SJCRH30 (cell line): Measurements from ENCODE around the gene SPC25. TPM values are rescaled to one million over a fixed set of nuclear protein-coding genes. Genes with fewer than 3 reads are reported as not detected.
A peak's percentile ranks its signal among the peaks of the same experiment; 100 is the strongest.

ENCODE experiments used
- DNase-seq, 2 experiments: peaks; one replicate each; pipeline ENCODE4 v3.0.0-alpha.2; 2015 to 2020
- H3K27ac ChIP-seq: fragments of 250-450 bp; sonication (Bioruptor Pico); 2 replicates; pipeline ENCODE4 v1.5.1; 2020; ENCODE audit warnings: mild to moderate bottlenecking, moderate library complexity
- H3K27me3 ChIP-seq: fragments of 250-450 bp; sonication (Bioruptor Pico); 2 replicates; pipeline ENCODE4 v1.5.1; 2020; ENCODE audit warnings: mild to moderate bottlenecking, moderate library complexity
- H3K36me3 ChIP-seq: fragments of 250-450 bp; sonication (Bioruptor Pico); 2 replicates; pipeline ENCODE4 v1.5.1; 2020; ENCODE audit warnings: mild to moderate bottlenecking, moderate library complexity
- H3K4me1 ChIP-seq: fragments of 250-450 bp; sonication (Bioruptor Pico); 2 replicates; pipeline ENCODE4 v1.5.1; 2020; ENCODE audit warnings: mild to moderate bottlenecking, moderate library complexity
- H3K4me3 ChIP-seq: fragments of 250-450 bp; sonication (Bioruptor Pico); 2 replicates; pipeline ENCODE4 v1.5.1; 2020; ENCODE audit warnings: mild to moderate bottlenecking, moderate library complexity
- H3K9me3 ChIP-seq: fragments of 250-450 bp; sonication (Bioruptor Pico); replicated peaks from 2 replicates; pipeline ENCODE4 v1.5.1; 2020; ENCODE audit warnings: mild to moderate bottlenecking, moderate library complexity
- total RNA-seq: library from RNA; depleted of rRNA; stranded (reverse); fragments of >200 nt; shearing (Covaris generic); gene quantifications from 2 replicates; pipeline ENCODE4 v1.2.3, GENCODE V29; 2014

The SPC25 gene
- total RNA-seq, 1 experiment from 2014 or later: 55.2 TPM

GRCh38 chr2:168913495-168913894, 23.3 kb upstream of the SPC25 start:
- H3K36me3 ChIP-seq: no peaks in the 10 kb centered on the region
- no peak for DNase-seq
- H3K4me1 ChIP-seq: no peaks in the 10 kb centered on the region

GRCh38 chr2:168912901-168913369, 22.7 kb upstream of the SPC25 start:
- Histone ChIP-seq H3K9me3 (no peaks in the 10 kb centered on the region), H3K4me1 (no peaks in the 10 kb centered on the region), H3K4me3 (peak overlapping the region; percentile 60), H3K27me3 (no peaks in the 10 kb centered on the region), H3K36me3 (no peaks in the 10 kb centered on the region), H3K27ac (peak overlapping the region; percentile 59)
- peak; percentile 93 to 94 for DNase-seq

More at GRCh38 chr2:168913495-168913894, 23.3 kb upstream of the SPC25 start:
- Histone ChIP-seq H3K9me3 (no peaks in the 10 kb centered on the region), H3K27ac (no peak overlapping the region), H3K4me3 (peak overlapping the region; percentile 60), H3K27me3 (no peaks in the 10 kb centered on the region)

GRCh38 chr2:168912466-168912865, 22.2 kb upstream of the SPC25 start:
- no peaks in the 10 kb centered on the region for H3K9me3 ChIP-seq
- H3K27me3 ChIP-seq: no peaks in the 10 kb centered on the region
- no peak for DNase-seq
- H3K27ac ChIP-seq: peak overlapping the region; percentile 59
- H3K4me1 ChIP-seq: no peaks in the 10 kb centered on the region
- H3K4me3 ChIP-seq: peak overlapping the region; percentile 60
- no peaks in the 10 kb centered on the region for H3K36me3 ChIP-seq

- Histone ChIP-seq H3K27me3 (no peaks in the 10 kb centered on the region), H3K27ac (no peak overlapping the region), H3K4me1 (no peaks in the 10 kb centered on the region)
These were observed 20.1 kb upstream of the SPC25 start for GRCh38 chr2:168910330-168910729.

GRCh38 chr2:168907940-168908662, 17.9 kb upstream of the SPC25 start:
- Histone ChIP-seq H3K4me3 (no peak overlapping the region), H3K36me3 (no peaks in the 10 kb centered on the region), H3K9me3 (no peaks in the 10 kb centered on the region), H3K27ac (no peak overlapping the region), H3K4me1 (no peaks in the 10 kb centered on the region), H3K27me3 (no peaks in the 10 kb centered on the region)
- no peak for DNase-seq

More at GRCh38 chr2:168910330-168910729, 20.1 kb upstream of the SPC25 start:
- no peak for DNase-seq
- H3K4me3 ChIP-seq: no peak overlapping the region
- no peaks in the 10 kb centered on the region for H3K36me3 ChIP-seq
- no peaks in the 10 kb centered on the region for H3K9me3 ChIP-seq

DNA sequence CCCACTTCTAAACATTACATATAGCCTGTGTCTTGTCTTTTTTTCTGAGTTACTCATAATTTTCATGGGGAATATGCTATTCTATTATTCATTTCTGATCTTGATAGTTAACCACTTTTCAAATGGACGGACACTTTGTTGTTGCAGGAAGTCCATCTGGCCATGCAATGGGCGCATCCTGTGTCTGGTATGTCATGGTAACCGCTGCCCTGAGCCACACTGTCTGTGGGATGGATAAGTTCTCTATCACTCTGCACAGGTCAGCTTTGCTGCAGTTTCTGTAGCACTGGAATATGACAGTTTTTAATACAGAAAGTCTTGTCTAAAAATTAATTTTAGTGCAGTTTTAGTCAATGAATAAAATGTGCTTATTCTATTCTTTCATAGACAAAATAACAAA, 14.1 kb upstream of the SPC25 start:
- DNase-seq: no peak
- H3K4me1 ChIP-seq: no peaks in the 10 kb centered on the region
- no peak overlapping the region for H3K4me3 ChIP-seq
- H3K27ac ChIP-seq: no peak overlapping the region
- H3K9me3 ChIP-seq: no peaks in the 10 kb centered on the region
- H3K27me3 ChIP-seq: no peaks in the 10 kb centered on the region
- no peaks in the 10 kb centered on the region for H3K36me3 ChIP-seq

- Histone ChIP-seq H3K36me3 (no peaks in the 10 kb centered on the region), H3K27me3 (no peaks in the 10 kb centered on the region), H3K27ac (no peak overlapping the region), H3K4me1 (no peaks in the 10 kb centered on the region), H3K9me3 (no peaks in the 10 kb centered on the region), H3K4me3 (no peak overlapping the region)
- no peak for DNase-seq
These were observed 13.7 kb upstream of the SPC25 start for GRCh38 chr2:168903888-168904287.

DNA sequence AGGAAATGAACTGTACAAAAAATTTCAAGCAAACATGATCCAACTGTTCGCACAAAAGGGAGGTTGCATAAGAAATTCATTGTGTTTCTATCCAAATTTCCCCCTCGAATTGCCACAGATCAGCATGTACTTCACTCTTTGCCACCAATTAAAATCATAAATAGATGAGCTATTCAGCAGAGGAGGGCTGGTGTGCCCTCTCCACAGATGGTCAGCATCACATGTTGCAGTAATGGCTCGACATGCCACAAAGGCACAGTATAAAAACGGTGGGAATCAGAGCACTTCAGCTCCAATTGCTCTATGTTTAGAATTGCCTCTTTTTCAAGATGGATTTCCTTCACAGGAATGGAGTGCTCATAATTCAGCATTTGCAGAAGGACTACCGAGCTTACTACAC, 10.8 kb upstream of the SPC25 start, which contains the start of gene G6PC2:
Gene G6PC2 (plus strand): TSS at position 289 of the 400 bp plus-strand sequence. CDS start 41 bp downstream, at position 330.
- H3K27ac ChIP-seq: no peak within 1 kb of the TSS
- H3K4me1 ChIP-seq: no peaks in the 10 kb centered on the region
- no peak within 1 kb of the TSS for H3K4me3 ChIP-seq
- H3K27me3 ChIP-seq: no peaks in the 10 kb centered on the region
- no peaks in the 10 kb centered on the region for H3K9me3 ChIP-seq
- no peak for DNase-seq
- no peaks in the 10 kb centered on the region for H3K36me3 ChIP-seq

DNA sequence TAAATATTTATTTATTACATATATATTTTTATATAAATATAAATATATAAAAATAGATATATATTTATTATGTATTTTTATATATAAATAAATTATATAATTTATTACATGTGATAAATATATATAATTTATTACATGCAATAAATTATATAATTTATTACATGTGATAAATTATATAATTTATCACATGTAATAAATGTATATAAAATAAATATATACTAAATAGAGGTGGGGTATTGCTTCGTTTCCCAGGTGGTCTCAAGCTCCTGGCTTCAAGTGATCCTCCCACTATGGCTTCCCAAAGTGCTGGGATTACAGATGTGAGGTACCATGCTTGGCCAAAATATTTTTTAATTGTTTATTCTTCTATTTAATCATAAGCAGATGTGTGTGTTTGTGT, 7.2 kb upstream of the SPC25 start:
- no peaks in the 10 kb centered on the region for H3K4me1 ChIP-seq
- no peak overlapping the region for H3K4me3 ChIP-seq
- H3K36me3 ChIP-seq: no peaks in the 10 kb centered on the region
- H3K27me3 ChIP-seq: no peaks in the 10 kb centered on the region
- H3K9me3 ChIP-seq: no peaks in the 10 kb centered on the region
- H3K27ac ChIP-seq: no peak overlapping the region
- DNase-seq: no peak

DNA sequence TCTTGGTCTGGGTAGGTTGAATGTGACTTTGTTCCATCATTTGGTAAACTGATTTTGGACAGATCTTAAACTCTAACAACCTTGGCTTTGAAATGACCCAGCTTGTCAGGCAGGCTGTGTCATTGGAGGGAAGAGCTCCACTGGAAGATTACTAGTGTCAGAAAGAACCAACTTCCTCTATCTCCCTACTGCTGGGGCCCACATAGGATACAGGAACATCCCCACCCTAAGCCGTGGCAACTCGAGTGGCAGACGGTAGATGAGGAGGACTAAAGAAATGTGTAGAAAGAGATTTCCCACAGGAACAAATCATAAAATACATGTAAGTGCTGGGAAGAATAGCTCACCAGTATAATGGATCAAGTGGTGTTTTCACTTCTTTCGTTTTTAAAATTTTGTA, 6.6 kb upstream of the SPC25 start:
- no peak overlapping the region for H3K4me3 ChIP-seq
- no peaks in the 10 kb centered on the region for H3K9me3 ChIP-seq
- H3K27ac ChIP-seq: no peak overlapping the region
- H3K4me1 ChIP-seq: no peaks in the 10 kb centered on the region
- no peaks in the 10 kb centered on the region for H3K36me3 ChIP-seq
- DNase-seq: no peak
- no peaks in the 10 kb centered on the region for H3K27me3 ChIP-seq

GRCh38 chr2:168895771-168896170, 5.5 kb upstream of the SPC25 start:
- Histone ChIP-seq H3K4me1 (no peaks in the 10 kb centered on the region), H3K27ac (no peak overlapping the region), H3K9me3 (no peaks in the 10 kb centered on the region), H3K36me3 (no peaks in the 10 kb centered on the region), H3K27me3 (no peaks in the 10 kb centered on the region), H3K4me3 (no peak overlapping the region)
- DNase-seq: no peak

DNA sequence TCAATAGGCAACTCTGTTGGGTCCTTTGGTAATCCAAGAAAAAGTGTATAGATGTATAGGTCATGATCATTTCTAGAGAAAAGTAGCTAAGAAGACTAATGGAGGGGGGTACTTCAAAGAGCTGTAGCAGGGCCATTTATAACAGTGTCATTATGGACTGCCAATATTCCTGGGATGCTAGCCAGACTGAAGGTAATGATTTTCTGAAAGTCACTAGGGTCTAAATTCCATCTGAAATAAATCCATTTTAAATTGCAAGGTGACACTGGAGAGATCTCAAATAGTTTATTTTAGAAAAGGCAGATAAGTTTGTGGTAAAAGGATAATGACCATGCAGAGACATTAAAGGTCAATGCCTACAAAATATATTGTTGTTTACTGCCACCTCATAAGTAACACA, 4.5 kb upstream of the SPC25 start:
- no peaks in the 10 kb centered on the region for H3K36me3 ChIP-seq

DNA sequence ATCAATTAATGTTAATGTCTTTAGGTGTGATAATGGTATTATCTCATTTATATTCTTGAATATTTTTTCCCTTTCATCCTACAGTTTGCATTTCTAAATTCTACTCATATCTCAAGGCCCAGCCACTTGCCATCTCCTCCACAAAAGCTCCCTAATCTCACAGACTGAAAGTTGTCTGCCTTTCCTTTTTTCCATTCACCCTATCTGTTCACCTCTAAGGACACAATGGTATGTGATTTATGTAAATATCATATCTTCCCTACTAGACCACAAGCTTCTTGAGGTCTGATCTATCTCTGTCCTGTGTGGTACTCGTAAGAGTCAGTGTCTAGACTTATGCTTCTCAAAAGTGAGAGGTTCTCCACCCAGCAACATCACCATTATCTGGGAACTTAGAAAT, 3.9 kb upstream of the SPC25 start:
- H3K9me3 ChIP-seq: no peaks in the 10 kb centered on the region
- H3K27ac ChIP-seq: no peak overlapping the region

More for the DNA sequence above, 4.5 kb upstream of the SPC25 start:
- Histone ChIP-seq H3K27me3 (no peaks in the 10 kb centered on the region), H3K27ac (no peak overlapping the region), H3K4me1 (no peaks in the 10 kb centered on the region), H3K9me3 (no peaks in the 10 kb centered on the region), H3K4me3 (no peak overlapping the region)
- DNase-seq: no peak

DNA sequence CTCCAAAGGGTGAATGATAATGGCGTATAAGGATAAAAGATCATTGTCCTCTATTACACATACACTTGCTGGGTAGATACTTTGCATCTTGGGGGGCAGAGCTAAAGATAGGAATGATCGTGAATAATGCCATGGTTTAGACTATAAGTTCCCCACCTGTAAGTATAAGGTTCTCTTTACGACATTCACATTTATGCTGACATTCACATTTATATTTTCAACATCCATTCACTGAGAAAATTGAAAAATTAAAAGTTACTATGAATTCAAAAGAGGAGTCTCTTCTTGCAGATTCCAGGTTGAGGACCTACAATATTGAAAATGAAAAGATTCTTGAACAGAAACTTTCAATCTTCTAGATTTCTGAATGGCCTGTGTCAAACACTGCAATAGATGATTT, 2.1 kb upstream of the SPC25 start:
- DNase-seq: no peak
- H3K36me3 ChIP-seq: peaks cover 11% of the 10 kb centered on the region
- no peaks in the 10 kb centered on the region for H3K9me3 ChIP-seq
- H3K4me1 ChIP-seq: 0 out of 2 replicates have a peak, but pooled peaks cover 2% of the 10 kb centered on the region
- H3K4me3 ChIP-seq: no peak overlapping the region
- no peak overlapping the region for H3K27ac ChIP-seq
- no peaks in the 10 kb centered on the region for H3K27me3 ChIP-seq

More for the DNA sequence above, 3.9 kb upstream of the SPC25 start:
- no peak overlapping the region for H3K4me3 ChIP-seq
- H3K4me1 ChIP-seq: 0 out of 2 replicates have a peak, but pooled peaks cover 1% of the 10 kb centered on the region
- no peak for DNase-seq
- no peaks in the 10 kb centered on the region for H3K27me3 ChIP-seq
- no peaks in the 10 kb centered on the region for H3K36me3 ChIP-seq

- Histone ChIP-seq H3K9me3 (no peaks in the 10 kb centered on the region), H3K27me3 (no peaks in the 10 kb centered on the region), H3K4me3 (peak overlapping the region; percentile 83), H3K27ac (peak overlapping the region; percentile 80), H3K36me3 (peaks cover 29% of the 10 kb centered on the region), H3K4me1 (0 out of 2 replicates have a peak, but pooled peaks cover 2% of the 10 kb centered on the region)
- DNase-seq: peak in 1 of 2 experiments; percentile 17
These were observed 610 bp downstream of the SPC25 start for GRCh38 chr2:168889635-168890005.

- Histone ChIP-seq H3K36me3 (peaks cover 53% of the 10 kb centered on the region), H3K4me1 (0 out of 2 replicates have a peak, but pooled peaks cover 2% of the 10 kb centered on the region), H3K27me3 (no peaks in the 10 kb centered on the region), H3K27ac (no peak overlapping the region), H3K4me3 (no peak overlapping the region), H3K9me3 (no peaks in the 10 kb centered on the region)
- DNase-seq: peak in 1 of 2 experiments; percentile 8
These were observed 5.3 kb downstream of the SPC25 start for GRCh38 chr2:168884975-168885374.
